Parathyroid adenoma (tissue), 2 donors: ENCODE data around the gene RAB43.
"Not testable (repeated sequence)": the region's sequence is repeated elsewhere in the genome, so short reads cannot be mapped to it uniquely, and the experiment has no call there.

Experiments
- H2AFZ ChIP-seq: fragments of 300-600 bp; sonication (generic); one replicate; pipeline ENCODE4 v1.7.0; 2017; ENCODE audit warnings: antibody characterized with exemption, mild to moderate bottlenecking
- H3K27ac ChIP-seq: fragments of 300-600 bp; sonication (generic); one replicate; pipeline ENCODE4 v1.7.0; 2017
- H3K27me3 ChIP-seq: fragments of 300-600 bp; sonication (generic); one replicate; pipeline ENCODE4 v1.7.0; 2017; ENCODE audit warnings: low read length; ENCODE audit not compliant: control insufficient read depth, insufficient read depth
- H3K36me3 ChIP-seq: fragments of 300-600 bp; sonication (generic); one replicate; pipeline ENCODE4 v1.7.0; 2017; ENCODE audit warnings: low read length; ENCODE audit not compliant: control insufficient read depth, insufficient read depth
- H3K4me1 ChIP-seq: fragments of 300-600 bp; sonication (generic); one replicate; pipeline ENCODE4 v1.7.0; 2017; ENCODE audit warnings: control low read depth
- H3K4me2 ChIP-seq: fragments of 300-600 bp; sonication (generic); one replicate; pipeline ENCODE4 v1.7.0; 2017; ENCODE audit warnings: low read length
- H3K4me3 ChIP-seq: fragments of 300-600 bp; sonication (generic); one replicate; pipeline ENCODE4 v1.7.0; 2017; ENCODE audit warnings: low read depth, low read length
- H3K79me2 ChIP-seq: fragments of 300-600 bp; sonication (generic); one replicate; pipeline ENCODE4 v1.7.0; 2017; ENCODE audit warnings: control low read depth
- H3K9ac ChIP-seq: fragments of 300-600 bp; sonication (generic); one replicate; pipeline ENCODE4 v1.7.0; 2017; ENCODE audit warnings: mild to moderate bottlenecking
- H3K9me3 ChIP-seq: fragments of 300-600 bp; sonication (generic); one replicate; pipeline ENCODE4 v1.7.0; 2017; ENCODE audit warnings: low read length; ENCODE audit not compliant: control insufficient read depth
- CTCF ChIP-seq: fragments of 300-600 bp; sonication (generic); IDR thresholded peaks from one replicate; pipeline ENCODE4 v1.7.0; 2017; ENCODE audit warnings: antibody characterized with exemption, mild to moderate bottlenecking
- donor health status: primary hyperparathyroidism.

Gene RAB43

GRCh38 chr3:129081503-129081902 lies 40.1 kb downstream of the RAB43 start:
- no peak overlapping the region for H3K4me2 ChIP-seq
- TF ChIP-seq CTCF, result no peak
- no peak overlapping the region for H3K4me3 ChIP-seq

GRCh38 chr3:129078510-129078909 lies 43.1 kb downstream of the RAB43 start:
- Histone ChIP-seq H3K27ac (no peak overlapping the region), H3K79me2 (no peaks in the 10 kb centered on the region), H3K27me3 (no peaks in the 10 kb centered on the region), H3K4me2 (no peak overlapping the region), H3K9ac (no peak overlapping the region), H3K4me1 (no peaks in the 10 kb centered on the region), H3K4me3 (no peak overlapping the region), H3K36me3 (no peaks in the 10 kb centered on the region), H3K9me3 (no peaks in the 10 kb centered on the region), H2AFZ (no peak overlapping the region)
- no peak for TF ChIP-seq CTCF

More at GRCh38 chr3:129081503-129081902, 40.1 kb downstream of the RAB43 start:
- no peak overlapping the region for H3K27ac ChIP-seq
- no peaks in the 10 kb centered on the region for H3K36me3 ChIP-seq
- H3K27me3 ChIP-seq, result no peaks in the 10 kb centered on the region
- no peak overlapping the region for H2AFZ ChIP-seq
- no peaks in the 10 kb centered on the region for H3K4me1 ChIP-seq
- no peaks in the 10 kb centered on the region for H3K79me2 ChIP-seq
- no peak overlapping the region for H3K9ac ChIP-seq
- no peaks in the 10 kb centered on the region for H3K9me3 ChIP-seq

- H3K4me3 ChIP-seq, result no peak overlapping the region
- H3K27ac ChIP-seq, result no peak overlapping the region
- no peaks in the 10 kb centered on the region for H3K9me3 ChIP-seq
- H3K9ac ChIP-seq, result no peak overlapping the region
- no peaks in the 10 kb centered on the region for H3K27me3 ChIP-seq
- H3K4me1 ChIP-seq, result no peaks in the 10 kb centered on the region
- H3K4me2 ChIP-seq, result no peak overlapping the region
- no peaks in the 10 kb centered on the region for H3K36me3 ChIP-seq
- no peak for TF ChIP-seq CTCF
- H3K79me2 ChIP-seq, result no peaks in the 10 kb centered on the region
- H2AFZ ChIP-seq, result no peak overlapping the region
These were observed 44.4 kb downstream of the RAB43 start for GRCh38 chr3:129077222-129077621.

GRCh38 chr3:129070086-129070885 lies 51.3 kb downstream of the RAB43 start:
- Histone ChIP-seq H3K27me3 (no peaks in the 10 kb centered on the region), H3K36me3 (no peaks in the 10 kb centered on the region), H3K9me3 (no peaks in the 10 kb centered on the region), H2AFZ (no peak overlapping the region), H3K4me3 (no peak overlapping the region), H3K4me1 (no peaks in the 10 kb centered on the region), H3K27ac (no peak overlapping the region), H3K79me2 (no peaks in the 10 kb centered on the region), H3K4me2 (no peak overlapping the region), H3K9ac (no peak overlapping the region)
- no peak for TF ChIP-seq CTCF

GRCh38 chr3:129069313-129070085 lies 52.1 kb downstream of the RAB43 start:
- not testable (repeated sequence) for H3K36me3 ChIP-seq, H3K9me3 ChIP-seq, H2AFZ ChIP-seq, H3K27me3 ChIP-seq, H3K9ac ChIP-seq, H3K27ac ChIP-seq, H3K4me1 ChIP-seq, H3K79me2 ChIP-seq, H3K4me3 ChIP-seq, H3K4me2 ChIP-seq
